ENCODE results near the gene SP7.
"Not testable (repeated sequence)": the region's sequence is repeated elsewhere in the genome, so short reads cannot be mapped to it uniquely, and the experiment has no call there.

The SP7 gene

DNA sequence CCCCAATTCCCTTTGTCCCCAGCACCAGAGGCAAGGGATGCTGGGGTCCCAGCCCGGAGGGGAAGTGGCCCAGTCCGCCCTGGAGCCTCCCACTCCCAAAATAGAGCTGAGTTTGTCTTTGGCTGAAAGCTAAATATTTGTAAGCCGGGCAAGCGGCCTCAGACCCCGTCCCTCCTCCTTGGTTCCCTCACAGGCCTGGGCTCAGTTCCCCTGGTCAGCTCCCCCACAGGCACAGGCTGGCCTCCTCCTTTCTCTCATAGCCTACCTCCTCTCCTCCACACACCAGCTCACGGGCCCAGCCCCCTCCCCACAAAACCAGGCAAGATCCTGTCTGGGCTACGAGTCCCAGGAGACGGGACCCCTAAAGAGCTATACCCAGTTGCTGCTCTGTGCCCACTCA is 1.3 kb downstream of the SP7 start:
- H3K4me3 ChIP-seq (ENCODE audit: low read depth, low read length), result no peak overlapping the region
- TF ChIP-seq, protein P1, sequence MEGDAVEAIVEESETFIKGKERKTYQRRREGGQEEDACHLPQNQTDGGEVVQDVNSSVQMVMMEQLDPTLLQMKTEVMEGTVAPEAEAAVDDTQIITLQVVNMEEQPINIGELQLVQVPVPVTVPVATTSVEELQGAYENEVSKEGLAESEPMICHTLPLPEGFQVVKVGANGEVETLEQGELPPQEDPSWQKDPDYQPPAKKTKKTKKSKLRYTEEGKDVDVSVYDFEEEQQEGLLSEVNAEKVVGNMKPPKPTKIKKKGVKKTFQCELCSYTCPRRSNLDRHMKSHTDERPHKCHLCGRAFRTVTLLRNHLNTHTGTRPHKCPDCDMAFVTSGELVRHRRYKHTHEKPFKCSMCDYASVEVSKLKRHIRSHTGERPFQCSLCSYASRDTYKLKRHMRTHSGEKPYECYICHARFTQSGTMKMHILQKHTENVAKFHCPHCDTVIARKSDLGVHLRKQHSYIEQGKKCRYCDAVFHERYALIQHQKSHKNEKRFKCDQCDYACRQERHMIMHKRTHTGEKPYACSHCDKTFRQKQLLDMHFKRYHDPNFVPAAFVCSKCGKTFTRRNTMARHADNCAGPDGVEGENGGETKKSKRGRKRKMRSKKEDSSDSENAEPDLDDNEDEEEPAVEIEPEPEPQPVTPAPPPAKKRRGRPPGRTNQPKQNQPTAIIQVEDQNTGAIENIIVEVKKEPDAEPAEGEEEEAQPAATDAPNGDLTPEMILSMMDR (IDR thresholded peaks at IDR 0.05; ENCODE audit: low read depth, low read length), result no peak

DNA sequence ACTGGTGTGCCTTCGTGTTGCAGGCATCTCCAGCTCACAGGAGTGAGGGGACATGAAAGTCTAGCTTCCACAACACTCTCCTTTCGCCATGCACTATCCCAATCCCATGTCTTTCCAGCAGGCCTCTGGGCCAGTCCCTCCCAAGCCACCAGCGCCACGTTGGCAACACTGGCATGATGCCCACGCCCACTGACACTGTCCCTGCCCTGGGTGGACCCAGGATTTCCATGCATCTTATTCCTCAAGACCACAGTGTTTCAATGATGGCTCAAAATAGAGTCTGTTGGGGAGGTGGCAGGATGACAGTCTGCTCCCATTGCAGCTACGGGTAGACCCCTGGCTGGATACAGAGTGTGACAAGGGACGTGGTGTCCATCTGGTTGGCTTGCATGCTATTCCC is 2.3 kb downstream of the SP7 start:
- no peak overlapping the region for H3K4me3 ChIP-seq (ENCODE audit: low read depth, low read length)
- TF ChIP-seq, protein P1 (IDR thresholded peaks at IDR 0.05; ENCODE audit: low read depth, low read length), result no peak

DNA sequence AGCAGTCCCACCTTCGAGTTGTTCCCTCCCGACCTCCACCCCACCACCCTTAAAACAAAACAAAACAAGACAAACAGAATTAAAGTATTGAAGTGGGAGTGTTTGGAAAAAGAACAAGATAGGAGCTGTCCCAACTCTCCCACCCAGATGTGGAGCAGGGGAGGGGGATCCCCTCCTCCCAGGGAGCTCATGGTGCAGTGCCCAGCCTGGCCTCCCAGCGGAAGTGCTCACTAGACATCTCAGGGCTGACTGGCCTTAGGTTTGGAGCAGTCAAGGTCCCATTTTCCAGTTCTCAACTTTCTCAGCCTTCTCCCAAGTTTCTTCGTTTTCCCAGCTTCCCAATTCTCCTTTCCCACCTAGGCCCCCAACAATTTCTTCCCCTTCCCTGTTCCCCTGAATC is 2.9 kb downstream of the SP7 start:
- no peak overlapping the region for H3K4me3 ChIP-seq (ENCODE audit: low read depth, low read length)
- TF ChIP-seq, protein P1 (IDR thresholded peaks at IDR 0.05; ENCODE audit: low read depth, low read length), result no peak

DNA sequence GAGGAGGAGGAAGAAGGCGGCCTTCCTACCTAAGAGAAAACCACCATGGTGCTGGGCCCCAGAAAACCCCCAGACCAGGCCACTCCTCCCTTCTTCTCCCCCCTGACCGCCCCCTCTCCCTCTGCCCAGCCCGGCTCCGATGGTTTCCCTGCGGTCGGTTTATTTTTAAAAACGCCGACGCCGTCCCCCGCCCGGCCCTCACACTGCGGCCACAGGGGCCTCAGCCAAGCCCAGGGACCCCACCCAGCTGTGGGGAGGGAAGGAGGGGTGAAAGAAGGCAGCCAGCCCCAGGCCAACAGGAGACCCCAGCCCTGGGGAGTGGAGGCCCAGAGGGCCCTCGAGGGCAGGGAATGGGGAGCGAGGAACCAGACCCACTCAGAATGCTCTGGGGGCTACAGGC is 3.4 kb downstream of the SP7 start:
- no peak overlapping the region for H3K4me3 ChIP-seq (ENCODE audit: low read depth, low read length)
- TF ChIP-seq, protein P1 (IDR thresholded peaks at IDR 0.05; ENCODE audit: low read depth, low read length), result no peak

DNA sequence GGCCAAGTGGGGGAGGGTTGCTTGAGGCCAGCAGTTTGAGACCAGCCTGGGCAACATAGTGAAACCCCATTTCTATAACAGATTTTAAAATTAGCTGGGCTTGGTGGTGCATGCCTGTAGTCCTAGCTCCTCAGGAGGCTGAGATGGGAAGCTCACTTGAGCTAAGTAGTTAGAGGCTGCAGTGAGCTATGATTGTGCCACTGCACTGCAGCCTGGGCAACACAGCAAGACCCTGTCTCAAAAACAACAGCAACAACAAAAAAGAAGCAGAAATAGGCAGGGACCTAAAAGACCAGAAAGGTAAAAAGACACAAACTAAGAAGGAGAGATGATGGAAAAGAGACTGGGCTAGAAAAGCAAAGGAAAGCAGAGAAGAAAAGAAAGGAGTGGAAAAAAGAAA is 3.8 kb downstream of the SP7 start:
- H3K4me3 ChIP-seq (ENCODE audit: low read depth, low read length), result not testable (repeated sequence)

DNA sequence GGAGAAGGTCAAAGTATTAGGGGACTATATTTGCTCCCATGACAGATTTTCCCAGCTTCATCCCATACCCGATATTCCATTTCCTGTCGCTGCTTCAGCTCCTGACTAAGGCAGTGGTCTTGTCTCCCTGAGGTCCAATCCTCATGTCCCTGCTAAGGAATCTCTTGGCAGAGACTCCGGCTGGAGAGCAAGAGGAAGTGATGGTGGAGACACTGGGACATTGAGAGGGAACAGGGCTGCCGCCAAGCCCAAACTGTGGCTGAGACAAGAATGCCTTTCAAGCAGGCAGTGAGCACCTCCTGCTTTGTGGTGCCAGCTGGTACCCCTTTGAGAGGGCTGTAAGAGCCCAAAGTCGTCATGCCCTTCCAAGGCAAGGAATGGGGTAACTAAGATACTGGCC is 5.5 kb downstream of the SP7 start:
- TF ChIP-seq, protein P1 (IDR thresholded peaks at IDR 0.05; ENCODE audit: low read depth, low read length), result no peak
- no peak overlapping the region for H3K4me3 ChIP-seq (ENCODE audit: low read depth, low read length)

DNA sequence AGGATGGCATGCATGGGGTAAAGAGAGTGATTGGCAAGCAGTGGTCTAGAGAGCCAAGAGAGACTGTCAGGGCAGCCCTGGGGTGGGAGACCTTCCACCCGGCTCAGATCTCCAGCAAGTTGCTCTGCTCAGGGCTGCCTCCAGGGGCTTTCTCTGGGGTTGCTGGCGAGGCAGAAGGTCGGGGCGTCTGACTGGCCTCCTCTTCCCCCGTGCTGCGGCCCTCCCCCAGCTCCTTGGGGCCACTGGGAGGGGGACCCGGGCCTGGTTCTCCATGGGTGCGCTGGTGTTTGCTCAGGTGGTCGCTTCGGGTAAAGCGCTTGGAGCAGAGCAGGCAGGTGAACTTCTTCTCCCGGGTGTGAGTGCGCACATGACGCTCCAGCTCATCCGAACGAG is 8.1 kb downstream of the SP7 start:
- no peak overlapping the region for H3K4me3 ChIP-seq (ENCODE audit: low read depth, low read length)
- TF ChIP-seq, protein P1 (IDR thresholded peaks at IDR 0.05; ENCODE audit: low read depth, low read length), result no peak

DNA sequence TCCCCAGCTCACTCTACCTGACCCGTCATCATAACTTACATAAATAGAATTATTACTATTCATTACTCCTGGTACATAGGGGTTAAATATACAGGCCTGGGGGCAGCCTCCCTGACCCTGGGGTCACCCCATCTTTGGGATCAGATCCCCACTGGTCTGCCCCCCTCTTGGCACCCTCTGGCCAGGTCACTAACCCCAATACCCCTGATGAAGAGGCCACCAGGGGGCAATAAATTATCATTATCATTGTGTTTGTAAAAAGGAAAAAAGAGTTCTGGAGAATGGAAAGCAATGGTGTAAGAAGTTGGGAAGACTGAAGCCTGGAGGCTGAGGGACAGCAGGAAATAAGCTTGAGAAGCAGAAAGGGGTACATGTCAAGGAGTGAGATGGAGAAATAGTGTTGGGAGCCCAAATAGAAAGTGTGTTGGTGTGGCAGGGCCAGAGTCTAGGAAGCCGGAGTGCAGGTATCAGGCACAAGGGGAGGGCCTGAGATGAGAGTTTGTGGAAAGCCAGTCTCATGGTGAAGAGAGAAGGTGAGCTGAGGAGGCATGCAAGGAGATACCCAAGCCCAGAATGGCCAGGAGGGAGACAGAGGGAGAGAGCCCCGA is 8.6 kb downstream of the SP7 start:
- TF ChIP-seq, protein P1 (IDR thresholded peaks at IDR 0.05; ENCODE audit: low read depth, low read length), result peak; percentile 16; the same call in 1 of the 2 replicates
- no peak overlapping the region for H3K4me3 ChIP-seq (ENCODE audit: low read depth, low read length)
